ENCODE measurements around the gene MTNR1A. TPM values are rescaled to one million over a fixed set of nuclear protein-coding genes. Genes with fewer than 3 reads are reported as not detected.

Gene MTNR1A
- total and polyA plus RNA-seq, 2 of the 4 experiments (the other 2 are of a cell fraction) = not detected

DNA sequence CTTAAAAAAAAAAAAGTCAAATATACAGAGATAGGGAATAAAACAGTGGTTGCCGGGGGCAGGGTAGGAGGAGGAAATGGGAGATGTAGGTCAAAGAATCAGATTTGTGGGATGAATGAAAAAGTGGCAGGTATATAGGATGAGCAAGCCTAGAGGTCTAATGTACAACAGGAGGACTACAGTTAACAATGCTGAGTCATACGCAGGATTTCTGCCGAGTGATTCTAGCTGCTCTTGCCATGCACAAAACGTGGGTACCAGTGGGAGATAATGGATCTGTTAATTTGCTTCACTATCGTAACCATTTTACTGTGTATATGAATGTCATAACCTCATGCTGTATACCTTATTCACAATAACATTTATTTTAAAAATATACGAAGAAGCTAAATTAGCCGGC lies 10.7 kb upstream of the MTNR1A start:
- CTCF ChIA-PET = no interaction called here
- no peaks in the 10 kb centered on the region for H3K9me3 ChIP-seq (ENCODE audit: control insufficient read depth, insufficient read depth, low read length)
- no peak overlapping the region for H2AFZ ChIP-seq (replicated peaks; ENCODE audit: low read length, poor library complexity)
- H2AK9ac ChIP-seq (replicated peaks; ENCODE audit: low read depth, low read length, poor library complexity) = no peak overlapping the region
- no peaks in the 10 kb centered on the region for H3K36me3 ChIP-seq (ENCODE audit: control insufficient read depth, insufficient read depth, low read length)
- H2BK15ac ChIP-seq (ENCODE audit: low read depth, low read length) = no peak overlapping the region
- no peak overlapping the region for H3K4ac ChIP-seq (ENCODE audit: low read depth, low read length)
- no peak overlapping the region for H3K14ac ChIP-seq (replicated peaks; ENCODE audit: low read depth, low read length)
- no peak overlapping the region for H2BK20ac ChIP-seq (ENCODE audit: low read depth, low read length)
- no TSS peak for BruUV-seq (replicated peaks)
- DNase-seq = no peak
- H3K18ac ChIP-seq (ENCODE audit: low read depth, low read length) = no peak overlapping the region
- no peak overlapping the region for H2BK120ac ChIP-seq (ENCODE audit: low read depth, low read length)
- no peak overlapping the region for H4K5ac ChIP-seq (ENCODE audit: low read depth, low read length)
- no peak overlapping the region for H3K23ac ChIP-seq (ENCODE audit: low read depth, low read length)
- H3K27me3 ChIP-seq (ENCODE audit: control insufficient read depth, insufficient read depth, low read length) = no peaks in the 10 kb centered on the region
- POLR2A ChIA-PET (ENCODE audit: unreplicated experiment) = no interaction called here
- dilution Hi-C loops (cut with HindIII; ENCODE audit: low sequenced_read_pairs, unreplicated experiment) (no loop called here), in situ Hi-C loops (cut with MboI; ENCODE audit: low sequenced_read_pairs) (no loop called here), intact Hi-C loops (cut with micrococcal nuclease) (no loop called here)
- no peaks in the 10 kb centered on the region; the same call in 1 of the 2 replicates for H3K9me1 ChIP-seq (ENCODE audit: insufficient read depth, low read length)
- no peak overlapping the region for H3K9ac ChIP-seq (ENCODE audit: low read depth, low read length)
- no peak overlapping the region for H2BK5ac ChIP-seq (ENCODE audit: low read depth, low read length, poor library complexity, severe bottlenecking)
- no peaks in the 10 kb centered on the region; a peak in 1 of 4 replicates for H3K79me1 ChIP-seq (ENCODE audit: low read depth in 1 of 2, low read length in 2 of 2)
- no peak overlapping the region for H3K56ac ChIP-seq (ENCODE audit: extremely low read depth, insufficient read depth, low read length)
- no peaks in the 10 kb centered on the region for H4K20me1 ChIP-seq (ENCODE audit: insufficient read depth, low read length)
- H3K4me3 ChIP-seq (ENCODE audit: insufficient read depth, low read depth, low read length) = no peak overlapping the region
- H4K8ac ChIP-seq (ENCODE audit: low read depth in 2 of 2, low read length in 2 of 2) = no peak overlapping the region
- peaks cover 3% of the 10 kb centered on the region for H3K4me1 ChIP-seq (ENCODE audit: control insufficient read depth, insufficient read depth, low read length)
- no peak overlapping the region for H3K4me2 ChIP-seq (ENCODE audit: low read depth, low read length)
- peak; percentile 47; the same call in 1 of the 2 replicates for TF ChIP-seq NFE2L2 (IDR thresholded peaks at IDR 0.05; ENCODE audit: low read depth, low read length)
- no peak for TF ChIP-seq FOS (IDR thresholded peaks at IDR 0.05; ENCODE audit: low read depth, low read length)
- TF ChIP-seq, protein P1, sequence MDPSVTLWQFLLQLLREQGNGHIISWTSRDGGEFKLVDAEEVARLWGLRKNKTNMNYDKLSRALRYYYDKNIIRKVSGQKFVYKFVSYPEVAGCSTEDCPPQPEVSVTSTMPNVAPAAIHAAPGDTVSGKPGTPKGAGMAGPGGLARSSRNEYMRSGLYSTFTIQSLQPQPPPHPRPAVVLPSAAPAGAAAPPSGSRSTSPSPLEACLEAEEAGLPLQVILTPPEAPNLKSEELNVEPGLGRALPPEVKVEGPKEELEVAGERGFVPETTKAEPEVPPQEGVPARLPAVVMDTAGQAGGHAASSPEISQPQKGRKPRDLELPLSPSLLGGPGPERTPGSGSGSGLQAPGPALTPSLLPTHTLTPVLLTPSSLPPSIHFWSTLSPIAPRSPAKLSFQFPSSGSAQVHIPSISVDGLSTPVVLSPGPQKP (IDR thresholded peaks at IDR 0.05; ENCODE audit: borderline replicate concordance, low read depth, low read length) = no peak
- TF ChIP-seq MXI1 (IDR thresholded peaks at IDR 0.05; ENCODE audit: borderline replicate concordance, low read depth, low read length) = no peak
- TF ChIP-seq CEBPB (IDR thresholded peaks at IDR 0.05; ENCODE audit: low read depth, low read length) = no peak
- ATAC-seq (ENCODE audit: low read depth) = no peak
- H2AK5ac ChIP-seq (ENCODE audit: low read depth, low read length) = no peak overlapping the region
- no peak overlapping the region for H4K91ac ChIP-seq (ENCODE audit: insufficient read depth, low read depth, low read length)
- 80% methylated on average over 1 of the region's 7 CpGs; no CpG with 5 or more reads in 1 of the 2 experiments for WGBS, 2 experiments (ENCODE audit: extremely low coverage in 2 of 2, insufficient read length in 1 of 2)
- H3K27ac ChIP-seq (ENCODE audit: insufficient read depth, low read length) = no peak overlapping the region

Data from IMR-90 (cell line).